SKM-1 (cell line): ENCODE results near the gene TSTD1.
"Not testable (repeated sequence)": the region's sequence is repeated elsewhere in the genome, so short reads cannot be mapped to it uniquely, and the experiment has no call there.

Source experiments
- DNase-seq: peaks from one replicate; lab custom pipeline; 2025; ENCODE audit not compliant: unreplicated experiment; lab: John Stamatoyannopoulos, UW

TSTD1 gene

GRCh38 chr1:161009602-161010211 is 29.1 kb downstream of the TSTD1 start:
- no peak for DNase-seq

GRCh38 chr1:161008869-161009510 is 29.8 kb downstream of the TSTD1 start:
- DNase-seq, result no peak

- DNase-seq, result no peak
Observed at GRCh38 chr1:161007369-161007768, 31.4 kb downstream of the TSTD1 start.

DNA sequence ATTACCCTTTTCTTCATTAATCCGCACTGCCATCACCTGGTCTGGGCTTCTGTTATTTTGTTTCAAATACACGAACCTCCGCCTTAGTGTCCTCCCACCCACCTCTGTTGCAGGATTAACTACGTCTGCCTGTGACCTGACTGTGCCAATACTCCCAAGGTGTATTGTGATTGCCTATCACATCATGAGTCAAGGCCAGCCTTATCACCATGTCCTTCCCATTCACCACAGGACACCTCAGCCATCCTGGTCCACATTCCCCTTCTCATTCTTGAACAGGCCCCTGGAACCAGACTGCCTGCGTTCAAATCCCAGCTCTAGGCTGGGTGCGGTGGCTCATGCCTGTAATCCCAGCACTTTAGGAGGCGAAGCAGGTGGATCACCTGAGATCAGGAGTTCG is 32.2 kb downstream of the TSTD1 start:
- no peak for DNase-seq

DNA sequence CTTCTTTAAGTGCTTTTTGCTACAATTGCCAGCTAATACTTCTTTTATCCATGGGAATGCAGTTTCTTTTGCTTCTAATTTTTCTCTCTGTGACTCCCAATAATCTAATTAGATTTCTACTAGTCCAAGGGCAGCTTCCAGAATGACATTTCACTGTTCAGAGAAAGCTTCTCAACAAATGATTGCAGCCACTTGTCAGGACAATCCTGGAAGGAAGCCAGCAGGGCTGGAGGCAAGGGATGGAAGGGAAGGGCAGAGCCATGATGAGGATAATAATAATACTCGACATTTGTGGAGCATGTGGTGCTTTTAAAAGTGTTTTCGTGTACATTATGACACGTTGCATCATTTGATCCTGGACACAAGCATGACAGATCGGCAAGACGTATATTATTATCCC is 37.2 kb downstream of the TSTD1 start:
- DNase-seq, result no peak

DNA sequence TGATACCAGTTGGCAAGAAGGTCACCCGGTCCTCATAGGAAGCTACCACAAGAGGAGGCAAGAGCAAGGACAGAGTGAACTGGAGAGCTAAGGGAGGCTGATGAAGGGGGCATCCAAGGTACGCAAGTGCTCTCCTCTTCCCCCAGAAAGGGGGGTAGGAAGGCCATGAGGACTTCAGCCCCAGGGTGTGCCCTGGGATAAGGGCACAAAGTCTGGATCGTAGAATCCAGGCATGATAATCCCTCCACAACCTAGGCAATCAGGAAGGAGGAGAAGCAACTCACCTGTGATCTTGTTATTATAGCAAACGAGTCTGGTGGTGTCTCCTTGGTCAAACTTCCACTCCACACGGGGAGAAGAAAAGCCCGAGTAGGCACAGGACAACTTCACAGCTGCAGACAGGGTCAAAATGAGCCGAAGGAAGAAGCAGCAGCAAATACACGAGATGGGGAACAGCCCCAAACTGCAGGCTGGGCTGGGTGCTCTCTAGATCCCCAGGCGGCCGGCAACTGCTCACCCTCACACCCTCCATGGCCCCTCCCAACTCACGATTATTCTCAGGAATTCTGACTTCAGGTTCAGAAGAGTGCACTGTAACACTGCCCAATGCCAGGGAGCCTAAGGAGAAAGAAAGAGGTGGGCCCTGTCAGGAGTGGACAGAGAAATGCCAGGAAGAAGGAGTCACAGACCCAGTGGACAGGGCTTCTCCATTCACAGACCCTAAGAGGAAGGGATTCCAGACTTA is 37.9 kb downstream of the TSTD1 start:
- no peak for DNase-seq

DNA sequence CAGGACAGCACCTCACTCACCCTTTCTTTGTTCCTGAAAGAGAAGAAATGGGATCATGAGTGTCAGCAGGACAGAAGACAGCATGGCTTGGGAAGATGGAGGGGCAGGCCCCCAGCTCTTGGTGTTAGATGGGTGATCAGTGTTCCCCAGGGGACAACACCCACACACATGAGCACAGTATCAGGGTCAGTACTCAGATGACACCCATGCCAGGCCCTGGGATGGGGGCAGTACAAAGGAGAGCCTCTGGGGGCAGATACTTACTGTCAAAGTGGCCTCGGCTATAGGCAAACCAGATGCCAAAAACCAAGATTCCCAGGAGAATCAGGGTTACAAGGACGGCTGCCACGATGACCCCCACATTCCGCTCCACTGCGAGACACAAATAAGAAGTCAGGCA is 39.4 kb downstream of the TSTD1 start:
- DNase-seq, result no peak

DNA sequence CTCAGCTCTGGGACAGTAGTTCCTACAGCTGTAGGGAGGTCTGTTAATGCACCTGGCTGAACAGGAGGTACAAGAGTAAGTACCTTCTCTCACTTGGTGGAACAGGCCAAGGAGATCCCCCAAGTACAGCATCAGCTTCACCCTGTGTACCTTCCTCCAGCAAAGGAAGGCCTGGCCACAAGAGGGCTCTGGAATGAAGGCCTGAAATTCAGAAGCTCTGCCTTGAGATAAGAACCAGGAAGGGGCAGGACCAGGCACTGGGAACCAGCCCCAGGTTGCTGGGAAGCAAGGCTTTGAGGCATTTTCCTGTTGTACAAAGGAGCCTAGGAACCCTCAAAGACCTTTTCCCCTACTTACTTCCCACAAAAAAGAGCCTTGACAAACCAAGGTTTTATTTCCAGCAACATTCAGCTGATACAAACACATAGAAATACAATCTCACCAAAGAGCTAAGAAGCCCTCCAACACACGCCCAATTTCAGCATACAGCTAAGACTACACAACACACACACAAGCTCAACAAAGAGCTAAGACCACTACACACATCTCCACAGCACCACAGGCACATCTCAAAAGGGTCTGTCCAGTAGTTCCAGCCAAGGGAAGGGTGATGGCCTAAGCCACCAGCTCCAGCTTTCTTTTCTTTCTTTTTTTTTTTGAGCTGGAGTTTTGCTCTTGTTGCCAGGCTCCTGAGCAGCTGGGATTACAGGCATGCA is 41.3 kb downstream of the TSTD1 start:
- DNase-seq, result peak; percentile 73

DNA sequence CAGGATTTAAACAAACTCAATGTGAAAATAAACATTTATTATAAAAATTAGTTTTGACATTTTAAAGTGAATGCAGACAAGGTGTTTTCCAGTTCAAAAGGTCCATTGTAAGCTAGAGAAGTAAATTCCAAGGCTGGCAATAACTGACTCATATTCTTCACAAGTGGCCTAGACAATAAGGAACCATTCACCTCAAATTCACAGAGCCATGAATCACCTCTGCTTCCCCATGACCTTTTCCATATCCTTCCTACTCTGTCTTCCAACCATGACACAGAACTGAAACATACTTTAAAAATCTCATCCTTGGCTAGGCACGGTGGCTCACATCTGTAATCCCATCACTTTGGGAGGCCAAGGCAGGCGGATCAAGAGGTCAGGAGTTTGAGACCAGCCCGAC is 42.6 kb downstream of the TSTD1 start:
- DNase-seq, result no peak

GRCh38 chr1:160993544-160994193 is 45.1 kb downstream of the TSTD1 start:
- DNase-seq, result peak; percentile 61

DNA sequence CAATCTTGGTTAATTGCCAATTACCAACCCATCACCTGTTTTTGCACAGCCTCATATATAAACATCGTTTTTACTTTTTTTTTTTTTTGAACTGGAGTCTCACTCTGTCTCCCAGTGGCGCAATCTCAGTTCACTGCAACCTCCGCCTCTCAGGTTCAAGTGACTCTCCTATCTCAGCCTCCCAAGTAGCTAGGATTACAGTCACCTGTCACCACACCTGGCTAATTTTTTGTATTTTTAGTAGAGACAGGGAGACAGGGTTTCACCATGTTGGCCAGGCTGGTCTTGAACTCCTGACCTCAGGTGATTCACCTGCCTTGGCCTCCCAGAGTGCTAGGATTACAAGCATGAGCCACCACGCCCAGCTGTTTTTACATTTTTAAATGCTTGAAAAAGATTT is 46.7 kb downstream of the TSTD1 start:
- DNase-seq, result not testable (repeated sequence)
